ENCODE measurements around the gene STX19. TPM values are rescaled to one million over a fixed set of nuclear protein-coding genes. Genes with fewer than 3 reads are reported as not detected.

The STX19 gene
- total RNA-seq, 1 experiment from 2014 or later: not detected

GRCh38 chr3:93981649-93982048, 46.7 kb downstream of the STX19 start:
- no CpG with 5 or more reads among the region's 13 CpGs for WGBS (ENCODE audit: extremely low coverage, insufficient read length, low lambda C conversion rate)
- no peak overlapping the region for H3T11ph ChIP-seq (ENCODE audit: low read length)

More at GRCh38 chr3:93981649-93982048, 46.7 kb downstream of the STX19 start:
- no peaks in the 10 kb centered on the region for H3K9me3 ChIP-seq (ENCODE audit: control insufficient read depth, low read depth, low read length)
- TF ChIP-seq, protein P1, sequence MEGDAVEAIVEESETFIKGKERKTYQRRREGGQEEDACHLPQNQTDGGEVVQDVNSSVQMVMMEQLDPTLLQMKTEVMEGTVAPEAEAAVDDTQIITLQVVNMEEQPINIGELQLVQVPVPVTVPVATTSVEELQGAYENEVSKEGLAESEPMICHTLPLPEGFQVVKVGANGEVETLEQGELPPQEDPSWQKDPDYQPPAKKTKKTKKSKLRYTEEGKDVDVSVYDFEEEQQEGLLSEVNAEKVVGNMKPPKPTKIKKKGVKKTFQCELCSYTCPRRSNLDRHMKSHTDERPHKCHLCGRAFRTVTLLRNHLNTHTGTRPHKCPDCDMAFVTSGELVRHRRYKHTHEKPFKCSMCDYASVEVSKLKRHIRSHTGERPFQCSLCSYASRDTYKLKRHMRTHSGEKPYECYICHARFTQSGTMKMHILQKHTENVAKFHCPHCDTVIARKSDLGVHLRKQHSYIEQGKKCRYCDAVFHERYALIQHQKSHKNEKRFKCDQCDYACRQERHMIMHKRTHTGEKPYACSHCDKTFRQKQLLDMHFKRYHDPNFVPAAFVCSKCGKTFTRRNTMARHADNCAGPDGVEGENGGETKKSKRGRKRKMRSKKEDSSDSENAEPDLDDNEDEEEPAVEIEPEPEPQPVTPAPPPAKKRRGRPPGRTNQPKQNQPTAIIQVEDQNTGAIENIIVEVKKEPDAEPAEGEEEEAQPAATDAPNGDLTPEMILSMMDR (conservative IDR thresholded peaks at IDR 0.05): no peak
- Mint-ChIP-seq H3K4me1 (peaks cover 11 to 13% of the 10 kb centered on the region in 2 experiments), H3K27ac (no peak overlapping the region; a peak in 1 of 7 replicates), H3K4me3 (peak overlapping the region; percentile 78 to 94), H3K9me3 (no peaks in the 10 kb centered on the region), H3K27me3 (ENCODE audit: low read depth) (no peaks in the 10 kb centered on the region; the same call in 1 of the 2 replicates), H3K36me3 (ENCODE audit: insufficient read depth in 1 of 3, low read depth in 3 of 3) (no peaks in the 10 kb centered on the region)
- no peak overlapping the region for H3K23ac ChIP-seq (ENCODE audit: insufficient read length, low read depth, low read length)
- no peak overlapping the region for H3K56ac ChIP-seq (ENCODE audit: insufficient read length, low read depth, low read length)
- peaks cover 2% of the 10 kb centered on the region for H3K79me1 ChIP-seq (ENCODE audit: insufficient read depth, low read depth, low read length, poor library complexity, severe bottlenecking)
- H4K8ac ChIP-seq (replicated peaks; ENCODE audit: insufficient read length, low read depth, low read length): no peak overlapping the region
- no peak for DNase-seq
- H2BK120ac ChIP-seq (ENCODE audit: low read depth, low read length, poor library complexity, severe bottlenecking): no peak overlapping the region
- H3K18ac ChIP-seq (ENCODE audit: insufficient read length, low read depth, low read length): no peak overlapping the region
- no peak overlapping the region for H3K14ac ChIP-seq (ENCODE audit: insufficient read depth, low read length)
- H3K9ac ChIP-seq (ENCODE audit: extremely low read depth, insufficient read length, low read length): no peak overlapping the region
- H3K4me2 ChIP-seq (ENCODE audit: insufficient read depth, insufficient read length, low read length): no peak overlapping the region
- H2AFZ ChIP-seq (ENCODE audit: low read length): no peak overlapping the region
- no peak overlapping the region for H4K91ac ChIP-seq (ENCODE audit: insufficient read length, low read depth, low read length)
- no peak overlapping the region for H2BK12ac ChIP-seq (ENCODE audit: insufficient read length, low read depth, low read length)
- H3K4ac ChIP-seq (ENCODE audit: low read depth, low read length): no peak overlapping the region
- H4K5ac ChIP-seq (ENCODE audit: insufficient read length, low read depth, low read length): no peak overlapping the region
- H3K79me2 ChIP-seq (ENCODE audit: insufficient read depth, low read length): no peaks in the 10 kb centered on the region; the same call in 1 of the 2 replicates
- H3K4me1 ChIP-seq (ENCODE audit: insufficient read depth, low read length): no peaks in the 10 kb centered on the region
- H3K27ac ChIP-seq (ENCODE audit: insufficient read length, low read depth, low read length): no peak overlapping the region
- H4K20me1 ChIP-seq (ENCODE audit: control insufficient read depth, insufficient read depth, insufficient read length): no peaks in the 10 kb centered on the region
- no peaks in the 10 kb centered on the region for H3K23me2 ChIP-seq (ENCODE audit: insufficient read length, low read depth, low read length, poor library complexity, severe bottlenecking)
- H2BK5ac ChIP-seq (ENCODE audit: insufficient read length, low read length): no peak overlapping the region
- H3K27me3 ChIP-seq (ENCODE audit: insufficient read depth, low read length): no peaks in the 10 kb centered on the region
- no peak overlapping the region for H2BK20ac ChIP-seq (ENCODE audit: low read depth, low read length, poor library complexity, severe bottlenecking)
- H2BK15ac ChIP-seq (ENCODE audit: low read depth, low read length): no peak overlapping the region
- no peak overlapping the region for H2AK5ac ChIP-seq (ENCODE audit: insufficient read length, low read length)
